Aorta (tissue), 5 donors: ENCODE measurements around the gene NGRN. TPM values are rescaled to one million over a fixed set of nuclear protein-coding genes. Genes with fewer than 3 reads are reported as not detected.
A peak's percentile ranks its signal among the peaks of the same experiment; 100 is the strongest.
"Not testable (repeated sequence)": the region's sequence is repeated elsewhere in the genome, so short reads cannot be mapped to it uniquely, and the experiment has no call there.

ENCODE experiments used
- ATAC-seq: fragments of 200-7000 bp; cut with Tn5 transposase; one replicate; pipeline ENCODE4 v1.9.1; 2022; ENCODE audit warnings: moderate library complexity; ENCODE audit not compliant: low FRiP score
- DNase-seq, 2 donors: peaks; one replicate each; pipeline ENCODE4 v3.0.0-alpha.2; 2020
- H3K27ac ChIP-seq, 2 donors: one replicate each; pipeline ENCODE4 v1.5.1; 2013; ENCODE audit warnings: low read length in 2 of 2, mild to moderate bottlenecking in 2 of 2, moderate library complexity in 2 of 2, control low read depth in 1 of 2, inconsistent platforms in 1 of 2, low read depth in 1 of 2
- H3K27me3 ChIP-seq, 2 donors: one replicate each; pipeline ENCODE4 v1.6.1; 2013; ENCODE audit warnings: control low read depth in 1 of 2, low read length in 1 of 2, mild to moderate bottlenecking in 1 of 2, moderate library complexity in 1 of 2; ENCODE audit not compliant: insufficient read depth in 2 of 2, control insufficient read depth in 1 of 2
- H3K36me3 ChIP-seq, 2 donors: one replicate each; pipeline ENCODE4 v1.6.1; 2013; ENCODE audit warnings: control low read depth in 1 of 2, low read length in 1 of 2, mild to moderate bottlenecking in 1 of 2; ENCODE audit not compliant: insufficient read depth in 2 of 2, control insufficient read depth in 1 of 2
- H3K4me1 ChIP-seq, 2 donors: one replicate each; pipeline ENCODE4 v1.6.1; 2013; ENCODE audit warnings: low read length in 2 of 2, control low read depth in 1 of 2, mild to moderate bottlenecking in 1 of 2, moderate library complexity in 1 of 2; ENCODE audit not compliant: insufficient read depth in 2 of 2, control insufficient read depth in 1 of 2
- H3K4me3 ChIP-seq, 2 donors: one replicate each; pipeline ENCODE4 v1.5.1; 2013; ENCODE audit warnings: low read length in 2 of 2, control low read depth in 1 of 2, mild to moderate bottlenecking in 1 of 2
- H3K9me3 ChIP-seq: one replicate; pipeline ENCODE4 v1.6.1; 2013; ENCODE audit warnings: mild to moderate bottlenecking, low read length; ENCODE audit not compliant: control insufficient read depth
- whole genome bisulfite sequencing, 2 donors: extraction: QIAGEN DNeasy Blood & Tissue Kit; methylation state at CpG; one replicate each; pipeline ENCODE4 v1.1.7; 2013; 5-methylcytosine and 5-hydroxymethylcytosine counted together
- intact Hi-C, 2 donors: fragments of 100-400 bp; cut with DNase I; formaldehyde crosslinking; loops; one replicate each; pipeline versions ENCODE4 v1.14.2 to v1.15.0; 2022
- polyA plus RNA-seq, 2 donors: library from polyadenylated mRNA; stranded (reverse); fragments of 200-250 nt; gene quantifications; one replicate each; pipeline ENCODE4 v1.2.3, GENCODE V29; 2013
- total RNA-seq, 2 donors: library from RNA; stranded (reverse); fragmentation: NEBNext Ultra II Directional; extraction: Animal tissue kit (Norgen Biotek cat#: 25700); gene quantifications; one replicate each; pipeline ENCODE4 v1.2.1, GENCODE V29; 2021
- donor health status: healthy with polysubstance abuse.
- donor health status: Bipolar disorder and iron deficiency.
- donor health status: DM: no; HTN: no; CAD: no.
- donor health status: DM: no; HTN: no; CAD: no.
- donor health status: DM: yes; HTN: yes; CAD: no.

Gene NGRN
- total and polyA plus RNA-seq, 4 donors: 75.6 to 120 (median 84.7) TPM

DNA sequence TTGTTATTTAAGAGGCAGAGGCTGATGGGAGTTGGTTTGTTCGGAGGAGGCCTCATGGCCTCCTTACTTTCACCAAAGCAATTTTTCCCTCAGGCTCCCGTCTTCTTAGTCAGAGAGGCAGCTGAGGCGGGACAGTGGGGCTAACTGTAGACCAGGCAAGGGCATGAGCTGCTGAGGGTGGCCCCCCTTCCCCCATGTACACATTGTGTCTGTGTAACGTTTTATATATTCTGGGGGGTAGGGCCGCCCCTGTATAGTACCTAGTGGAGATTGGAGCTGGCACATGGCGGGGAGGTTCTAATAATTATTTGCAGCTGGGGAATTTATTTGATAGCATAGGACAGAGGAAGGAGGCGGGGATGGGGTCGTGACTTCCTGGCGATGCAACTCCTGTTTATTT lies 35.1 kb downstream of the NGRN start:
- Histone ChIP-seq H3K4me3 (no peak overlapping the region), H3K9me3 (no peaks in the 10 kb centered on the region), H3K4me1 (no peaks in the 10 kb centered on the region), H3K27ac (peak overlapping the region in 1 of 2 donors; percentile 45), H3K36me3 (no peaks in the 10 kb centered on the region), H3K27me3 (no peaks in the 10 kb centered on the region)
- DNase-seq: peak in 1 of 2 donors; percentile 29
- no peak for ATAC-seq
- 86 to 92% methylated on average over 9 of the region's 9 CpGs for WGBS, 2 donors
- intact Hi-C loops: loop anchor here in 1 of 2 donors (2.0 kb wide), 1 partner anchor 14 kb away; no protein-coding TSS in a partner anchor

DNA sequence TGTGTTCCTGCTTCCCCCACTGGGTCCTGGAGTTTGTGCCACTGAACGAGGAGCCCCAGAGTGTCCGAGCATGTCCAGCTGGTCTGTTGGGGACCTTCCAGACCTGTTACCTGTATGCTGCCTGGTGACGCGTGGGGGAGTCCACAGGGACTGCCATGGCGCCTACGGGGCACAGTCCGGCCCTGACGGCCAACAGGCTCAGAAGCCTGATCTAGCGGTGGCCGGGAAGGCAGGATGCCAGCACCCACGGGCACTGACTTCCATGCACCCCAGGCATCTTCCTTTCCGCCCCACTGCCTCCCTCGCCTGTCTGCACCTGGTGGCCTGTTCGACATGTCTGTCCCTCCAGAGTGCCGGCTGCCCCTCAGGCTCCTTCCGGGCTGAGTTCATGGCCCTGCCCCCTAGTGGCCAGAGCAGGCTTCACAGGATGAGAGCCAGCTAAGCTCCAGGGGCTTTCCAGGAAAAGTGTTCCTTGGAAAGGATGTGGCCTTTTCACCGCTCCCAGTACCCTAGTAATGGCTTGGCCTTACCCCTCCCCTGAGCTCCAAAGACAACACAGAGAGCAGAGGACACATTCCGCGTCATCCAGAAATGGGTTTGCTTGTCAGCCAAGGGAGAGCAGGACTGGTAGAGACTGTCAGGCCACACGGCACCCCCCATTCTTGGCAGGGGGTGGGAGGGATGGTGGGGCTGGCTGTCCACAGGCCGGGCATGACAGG lies 35.7 kb downstream of the NGRN start:
- intact Hi-C loops: loop anchor here in 1 of 2 donors (2.0 kb wide), 1 partner anchor 14 kb away; no protein-coding TSS in a partner anchor
- Histone ChIP-seq H3K27me3 (no peaks in the 10 kb centered on the region), H3K4me1 (no peaks in the 10 kb centered on the region), H3K9me3 (no peaks in the 10 kb centered on the region), H3K27ac (no peak overlapping the region), H3K4me3 (no peak overlapping the region), H3K36me3 (no peaks in the 10 kb centered on the region)
- peak; percentile 80 for ATAC-seq
- peak; percentile 80 to 91 for DNase-seq
- 51 to 59% methylated on average over 17 to 21 of the region's 21 CpGs for WGBS, 2 donors

DNA sequence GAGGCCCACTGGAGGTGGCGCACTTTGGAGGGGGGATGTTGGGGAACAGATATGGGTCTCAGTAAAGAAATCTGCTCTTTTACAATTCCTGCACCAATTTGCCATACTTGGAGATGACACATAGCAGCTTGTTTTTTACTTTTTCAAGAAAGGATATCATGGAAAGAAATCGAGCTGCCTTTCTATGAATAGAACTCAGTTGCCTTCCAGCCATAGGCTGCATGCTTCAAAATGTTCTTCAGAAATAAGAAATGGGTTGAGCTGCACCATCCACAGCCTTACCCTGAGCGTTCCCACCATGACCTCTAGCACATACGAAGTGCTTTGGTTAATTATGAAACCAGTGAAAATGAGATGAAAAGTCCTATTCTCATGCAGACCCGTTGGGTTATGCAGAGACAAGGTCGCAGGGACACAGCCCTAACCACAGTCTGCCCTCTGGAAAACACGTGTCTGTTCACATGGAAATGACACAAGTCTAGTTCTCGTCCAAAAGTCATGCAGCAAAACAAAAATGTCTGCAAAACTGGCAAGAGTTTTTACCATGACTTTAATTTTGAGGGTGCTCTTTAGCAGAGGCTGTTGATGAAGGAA lies 36.3 kb downstream of the NGRN start:
- Histone ChIP-seq H3K36me3 (no peaks in the 10 kb centered on the region), H3K9me3 (no peaks in the 10 kb centered on the region), H3K27ac (peak overlapping the region; percentile 60 to 76), H3K27me3 (no peaks in the 10 kb centered on the region), H3K4me1 (no peaks in the 10 kb centered on the region), H3K4me3 (no peak overlapping the region)
- intact Hi-C loops: loop anchor here in 1 of 2 donors (2.0 kb wide), 1 partner anchor 13 kb away; no protein-coding TSS in a partner anchor
- DNase-seq: no peak
- ATAC-seq: peak; percentile 76
- WGBS, 2 donors: 33 to 35% methylated on average over 8 of the region's 8 CpGs

DNA sequence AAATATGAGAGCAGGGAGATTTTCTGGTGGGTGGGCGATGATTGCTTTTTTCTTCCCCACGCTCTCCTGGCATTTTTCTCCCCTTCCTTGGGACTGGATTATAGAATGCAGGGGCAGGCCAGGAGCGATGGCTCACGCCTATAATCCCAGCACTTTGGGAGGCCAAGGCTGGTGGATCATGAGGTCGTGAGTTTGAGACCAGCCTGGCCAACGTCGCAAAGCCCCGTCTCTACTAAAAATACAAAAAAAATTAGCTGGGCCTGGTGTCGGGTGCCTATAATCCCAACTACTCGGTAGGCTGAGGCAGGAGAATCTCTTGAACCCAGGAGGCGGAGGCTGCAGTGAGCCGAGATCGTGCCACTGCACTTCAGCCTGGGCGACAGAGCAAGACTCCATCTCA lies 39.9 kb downstream of the NGRN start:
- intact Hi-C loops, H3K9me3 ChIP-seq, H3K36me3 ChIP-seq, H3K27ac ChIP-seq, ATAC-seq, H3K4me1 ChIP-seq, DNase-seq, H3K27me3 ChIP-seq, H3K4me3 ChIP-seq: not testable (repeated sequence)
- 92 to 93% methylated on average over 14 of the region's 14 CpGs for WGBS, 2 donors

DNA sequence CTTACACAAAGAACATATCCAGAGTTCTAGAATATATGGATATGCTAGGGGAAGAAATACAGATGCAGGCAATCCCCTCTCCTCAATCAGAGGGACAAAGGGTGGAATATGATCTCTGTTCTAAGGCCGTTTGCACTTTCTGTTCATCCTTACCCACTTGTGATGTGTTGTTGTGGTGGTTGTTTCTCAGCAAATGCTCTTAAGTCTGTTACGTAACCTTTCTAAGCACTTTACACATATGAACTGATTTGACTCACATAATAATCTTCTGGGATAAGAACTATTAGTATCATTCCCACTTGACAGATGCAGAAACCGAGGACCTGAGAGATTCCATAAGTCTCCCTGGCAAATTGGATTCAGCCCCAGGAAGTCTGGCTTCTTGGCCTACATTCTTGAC lies 40.5 kb downstream of the NGRN start:
- no peaks in the 10 kb centered on the region for H3K4me1 ChIP-seq
- H3K27me3 ChIP-seq: no peaks in the 10 kb centered on the region
- H3K9me3 ChIP-seq: no peaks in the 10 kb centered on the region
- H3K4me3 ChIP-seq: no peak overlapping the region
- no peak overlapping the region for H3K27ac ChIP-seq
- ATAC-seq (no peak), DNase-seq (no peak)
- intact Hi-C loops: no loop called here
- 72 to 78% methylated on average over 3 of the region's 3 CpGs for WGBS, 2 donors
- H3K36me3 ChIP-seq: no peaks in the 10 kb centered on the region

DNA sequence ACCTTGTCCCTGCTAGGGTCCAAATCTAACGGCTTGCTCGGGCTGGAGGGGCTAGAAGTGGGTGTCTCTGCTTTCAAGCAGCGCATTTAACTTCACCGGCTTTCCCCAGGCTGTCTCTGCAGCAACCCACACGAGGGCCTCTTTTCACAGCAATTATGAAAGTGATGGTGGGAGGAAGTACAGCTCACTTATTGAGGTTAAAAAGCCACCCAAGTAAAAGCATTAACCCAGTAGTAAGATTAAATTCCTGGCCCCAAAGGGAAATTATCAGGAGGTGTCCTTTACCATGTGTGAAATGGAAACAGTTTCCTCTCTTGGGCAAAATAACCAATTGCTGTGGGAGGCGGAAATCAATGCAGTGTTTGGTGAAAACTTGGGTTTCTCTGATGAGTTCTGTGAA lies 41.1 kb downstream of the NGRN start:
- Histone ChIP-seq H3K27me3 (no peaks in the 10 kb centered on the region), H3K27ac (no peak overlapping the region), H3K4me1 (no peaks in the 10 kb centered on the region), H3K36me3 (no peaks in the 10 kb centered on the region), H3K4me3 (no peak overlapping the region), H3K9me3 (no peaks in the 10 kb centered on the region)
- WGBS, 2 donors: 54 to 65% methylated on average over 6 of the region's 6 CpGs
- intact Hi-C loops: no loop called here
- DNase-seq: no peak
- no peak for ATAC-seq

DNA sequence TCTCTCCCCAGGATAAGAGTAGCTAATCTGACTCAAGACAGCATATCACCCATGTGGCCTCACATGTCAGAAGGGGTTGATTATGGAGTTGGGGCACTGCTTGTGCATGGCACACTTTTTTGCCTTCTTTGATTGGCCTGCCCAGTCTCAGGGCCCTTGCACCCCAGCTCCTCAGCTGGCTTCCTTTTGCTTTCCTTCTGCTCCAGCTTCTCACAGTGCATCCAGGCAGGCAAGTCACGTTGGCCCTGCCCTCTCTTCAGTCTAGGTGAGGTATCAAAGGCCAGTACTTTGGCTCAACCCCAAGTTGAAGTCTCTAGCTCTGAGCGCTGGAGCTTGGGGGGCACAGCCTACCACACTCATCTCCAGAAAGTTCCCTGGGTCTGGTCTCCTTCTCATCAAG lies 42.2 kb downstream of the NGRN start:
- Histone ChIP-seq H3K4me1 (no peaks in the 10 kb centered on the region), H3K27ac (no peak overlapping the region), H3K4me3 (no peak overlapping the region), H3K36me3 (no peaks in the 10 kb centered on the region), H3K27me3 (no peaks in the 10 kb centered on the region), H3K9me3 (no peaks in the 10 kb centered on the region)
- DNase-seq: no peak
- peak; percentile 15 for ATAC-seq
- 86 to 93% methylated on average over 2 of the region's 2 CpGs for WGBS, 2 donors
- intact Hi-C loops: no loop called here

DNA sequence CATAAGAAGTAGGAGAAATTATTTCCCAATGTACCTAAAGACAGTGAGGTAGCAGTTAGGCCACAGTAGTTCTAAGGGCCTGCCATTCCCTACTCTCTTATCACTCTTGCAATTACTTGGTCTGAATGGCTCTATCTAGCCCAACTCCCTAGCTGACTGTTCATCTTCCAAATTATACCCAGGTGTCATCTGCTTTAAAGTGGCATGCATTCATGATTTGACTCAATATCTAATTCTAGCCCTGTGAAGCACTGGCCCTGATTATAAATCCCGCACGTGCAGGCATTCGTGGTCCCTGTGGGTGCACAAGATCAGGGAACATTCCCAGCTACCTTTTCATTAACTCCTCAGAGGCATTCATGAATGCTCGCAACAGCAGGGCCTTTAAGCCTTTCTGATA lies 43.5 kb downstream of the NGRN start:
- H3K9me3 ChIP-seq: no peaks in the 10 kb centered on the region
- H3K27me3 ChIP-seq: no peaks in the 10 kb centered on the region
- H3K4me1 ChIP-seq: no peaks in the 10 kb centered on the region
- no peak for ATAC-seq
- H3K36me3 ChIP-seq: no peaks in the 10 kb centered on the region
- WGBS, 2 donors: 85 to 87% methylated on average over 4 of the region's 4 CpGs
- H3K27ac ChIP-seq: no peak overlapping the region
- no peak for DNase-seq
- H3K4me3 ChIP-seq: no peak overlapping the region
- intact Hi-C loops: no loop called here
